Measurements from ENCODE around the gene CFAP46.

Gene CFAP46

GRCh38 chr10:132913559-132914115 lies 28.7 kb downstream of the CFAP46 start:
- no peak overlapping the region for H3K4me3 Mint-ChIP-seq
- no peak overlapping the region for H3K27ac Mint-ChIP-seq
- H3K36me3 Mint-ChIP-seq (ENCODE audit: low read depth), result no peaks in the 10 kb centered on the region

GRCh38 chr10:132912713-132913558 lies 29.4 kb downstream of the CFAP46 start:
- Mint-ChIP-seq H3K27me3 (no peaks in the 10 kb centered on the region), H3K27ac (no peak overlapping the region), H3K4me1 (ENCODE audit: low read depth) (no peaks in the 10 kb centered on the region), H3K4me3 (no peak overlapping the region), H3K9me3 (no peaks in the 10 kb centered on the region), H3K36me3 (ENCODE audit: low read depth) (no peaks in the 10 kb centered on the region)
- DNase-seq, result no peak

More at GRCh38 chr10:132913559-132914115, 28.7 kb downstream of the CFAP46 start:
- Mint-ChIP-seq H3K27me3 (no peaks in the 10 kb centered on the region), H3K4me1 (ENCODE audit: low read depth) (no peaks in the 10 kb centered on the region), H3K9me3 (no peaks in the 10 kb centered on the region)
- no peak for DNase-seq

GRCh38 chr10:132912225-132912712 lies 30.1 kb downstream of the CFAP46 start:
- no peak overlapping the region for H3K27ac Mint-ChIP-seq
- H3K9me3 Mint-ChIP-seq, result no peaks in the 10 kb centered on the region
- no peaks in the 10 kb centered on the region for H3K4me1 Mint-ChIP-seq (ENCODE audit: low read depth)
- peaks cover 3% of the 10 kb centered on the region for H3K27me3 Mint-ChIP-seq
- DNase-seq, result no peak
- H3K36me3 Mint-ChIP-seq (ENCODE audit: low read depth), result no peaks in the 10 kb centered on the region
- H3K4me3 Mint-ChIP-seq, result no peak overlapping the region

GRCh38 chr10:132911786-132912097 lies 30.6 kb downstream of the CFAP46 start:
- Mint-ChIP-seq H3K27ac (no peak overlapping the region), H3K4me1 (ENCODE audit: low read depth) (no peaks in the 10 kb centered on the region), H3K9me3 (no peaks in the 10 kb centered on the region), H3K27me3 (peaks cover 6% of the 10 kb centered on the region), H3K36me3 (ENCODE audit: low read depth) (no peaks in the 10 kb centered on the region), H3K4me3 (no peak overlapping the region)
- DNase-seq, result no peak

DNA sequence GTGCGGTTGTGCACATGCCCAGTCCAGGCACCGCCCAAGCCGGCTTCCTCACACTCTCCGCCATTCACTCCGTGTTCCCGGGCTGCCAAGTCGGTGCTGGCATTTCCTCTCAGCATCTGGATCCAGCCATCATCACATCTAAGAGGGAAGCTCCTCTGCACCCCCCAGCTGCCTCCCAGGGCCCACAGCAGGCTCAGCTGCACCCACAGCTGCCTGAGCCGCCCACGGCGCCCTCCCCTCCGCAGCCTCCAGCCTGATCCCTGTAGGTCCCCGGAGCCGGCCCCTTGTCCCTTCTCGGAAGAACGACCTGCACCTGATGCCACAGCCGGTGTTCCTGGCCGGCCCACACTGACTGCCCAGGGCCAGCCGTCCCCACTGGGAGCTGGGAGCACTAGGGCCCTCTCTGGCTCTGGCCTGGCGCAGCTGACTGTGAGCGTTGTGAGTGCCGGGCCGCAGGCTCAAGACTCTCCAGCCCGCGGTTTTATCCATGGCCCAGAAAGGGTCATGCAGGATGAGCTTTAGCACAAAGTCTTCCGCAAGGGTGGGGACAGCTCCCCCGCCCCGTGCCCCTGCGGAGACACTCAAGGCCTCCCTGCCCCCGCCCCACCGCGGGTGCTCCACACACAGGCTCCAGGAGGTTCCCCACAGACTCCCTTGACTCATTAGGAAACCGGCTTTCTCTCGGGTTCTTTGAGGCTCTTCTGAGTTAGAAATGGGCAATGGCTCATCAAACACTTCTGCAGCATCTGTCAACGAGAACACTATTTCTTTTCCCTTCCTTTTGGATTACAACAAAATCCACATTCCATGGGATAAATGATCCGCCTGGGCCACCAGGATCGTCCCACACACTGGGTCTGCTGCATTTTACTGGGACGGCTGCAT lies 31.2 kb downstream of the CFAP46 start:
- Mint-ChIP-seq H3K27ac (no peak overlapping the region), H3K36me3 (ENCODE audit: low read depth) (no peaks in the 10 kb centered on the region), H3K4me1 (ENCODE audit: low read depth) (no peaks in the 10 kb centered on the region), H3K9me3 (no peaks in the 10 kb centered on the region), H3K27me3 (peaks cover 7% of the 10 kb centered on the region), H3K4me3 (no peak overlapping the region)
- DNase-seq, result no peak

DNA sequence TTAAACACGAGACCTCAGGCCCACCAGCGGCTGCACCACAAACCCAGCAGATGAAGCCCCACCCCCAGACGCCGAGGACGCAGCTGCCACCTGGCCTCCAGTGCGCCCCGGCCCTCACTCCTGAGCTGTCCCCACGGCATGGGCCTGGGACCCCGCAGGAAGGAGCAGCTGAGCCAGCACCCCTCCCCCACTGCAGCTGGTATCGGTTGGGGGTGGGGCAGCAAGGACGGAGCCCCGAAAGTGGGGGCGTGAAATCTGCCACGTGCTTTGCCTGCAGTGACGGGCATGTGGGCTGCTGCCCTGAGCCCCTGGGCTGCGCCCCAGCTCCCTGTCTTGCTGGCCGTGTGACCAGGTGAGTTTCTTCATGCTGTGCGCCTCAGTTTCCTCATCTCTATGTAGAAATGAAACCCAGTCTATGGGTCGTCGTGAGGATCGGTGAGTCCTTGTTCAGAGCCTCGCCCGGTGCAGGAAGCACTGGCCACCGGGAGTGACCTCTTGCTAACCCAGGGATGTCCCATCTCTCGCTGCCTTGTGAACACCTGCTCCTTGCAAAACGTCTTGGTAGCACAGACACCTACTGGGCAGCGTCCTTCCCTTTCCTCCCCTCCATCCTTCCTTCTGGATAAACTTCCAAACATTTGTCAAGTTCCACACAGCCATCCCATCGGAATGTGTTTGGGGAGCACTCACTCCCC lies 32.0 kb downstream of the CFAP46 start:
- DNase-seq, result no peak
- Mint-ChIP-seq H3K36me3 (ENCODE audit: low read depth) (no peaks in the 10 kb centered on the region), H3K9me3 (no peaks in the 10 kb centered on the region), H3K27ac (no peak overlapping the region), H3K27me3 (peaks cover 10% of the 10 kb centered on the region), H3K4me3 (no peak overlapping the region), H3K4me1 (ENCODE audit: low read depth) (peaks cover 2% of the 10 kb centered on the region)

- no peaks in the 10 kb centered on the region for H3K9me3 Mint-ChIP-seq
These were observed 32.8 kb downstream of the CFAP46 start for GRCh38 chr10:132909491-132910071.

GRCh38 chr10:132908621-132909295 lies 33.6 kb downstream of the CFAP46 start:
- Mint-ChIP-seq H3K27ac (no peak overlapping the region), H3K36me3 (ENCODE audit: low read depth) (no peaks in the 10 kb centered on the region), H3K4me3 (no peak overlapping the region), H3K4me1 (ENCODE audit: low read depth) (peaks cover 16% of the 10 kb centered on the region), H3K9me3 (no peaks in the 10 kb centered on the region), H3K27me3 (peaks cover 20% of the 10 kb centered on the region)
- DNase-seq, result no peak

More at GRCh38 chr10:132909491-132910071, 32.8 kb downstream of the CFAP46 start:
- H3K4me1 Mint-ChIP-seq (ENCODE audit: low read depth), result peaks cover 10% of the 10 kb centered on the region
- H3K36me3 Mint-ChIP-seq (ENCODE audit: low read depth), result no peaks in the 10 kb centered on the region
- H3K4me3 Mint-ChIP-seq, result no peak overlapping the region
- no peak for DNase-seq
- H3K27me3 Mint-ChIP-seq, result peaks cover 17% of the 10 kb centered on the region
- no peak overlapping the region for H3K27ac Mint-ChIP-seq

GRCh38 chr10:132907821-132908620 lies 34.3 kb downstream of the CFAP46 start:
- peaks cover 20% of the 10 kb centered on the region for H3K27me3 Mint-ChIP-seq

GRCh38 chr10:132906836-132907235 lies 35.5 kb downstream of the CFAP46 start:
- no peak overlapping the region for H3K27ac Mint-ChIP-seq
- no peaks in the 10 kb centered on the region for H3K9me3 Mint-ChIP-seq
- H3K4me3 Mint-ChIP-seq, result no peak overlapping the region
- H3K4me1 Mint-ChIP-seq (ENCODE audit: low read depth), result peaks cover 16% of the 10 kb centered on the region
- H3K27me3 Mint-ChIP-seq, result peaks cover 20% of the 10 kb centered on the region
- H3K36me3 Mint-ChIP-seq (ENCODE audit: low read depth), result no peaks in the 10 kb centered on the region
- no peak for DNase-seq

More at GRCh38 chr10:132907821-132908620, 34.3 kb downstream of the CFAP46 start:
- Mint-ChIP-seq H3K4me3 (no peak overlapping the region), H3K36me3 (ENCODE audit: low read depth) (no peaks in the 10 kb centered on the region), H3K4me1 (ENCODE audit: low read depth) (peaks cover 16% of the 10 kb centered on the region), H3K9me3 (no peaks in the 10 kb centered on the region), H3K27ac (no peak overlapping the region)
- DNase-seq, result no peak

DNA sequence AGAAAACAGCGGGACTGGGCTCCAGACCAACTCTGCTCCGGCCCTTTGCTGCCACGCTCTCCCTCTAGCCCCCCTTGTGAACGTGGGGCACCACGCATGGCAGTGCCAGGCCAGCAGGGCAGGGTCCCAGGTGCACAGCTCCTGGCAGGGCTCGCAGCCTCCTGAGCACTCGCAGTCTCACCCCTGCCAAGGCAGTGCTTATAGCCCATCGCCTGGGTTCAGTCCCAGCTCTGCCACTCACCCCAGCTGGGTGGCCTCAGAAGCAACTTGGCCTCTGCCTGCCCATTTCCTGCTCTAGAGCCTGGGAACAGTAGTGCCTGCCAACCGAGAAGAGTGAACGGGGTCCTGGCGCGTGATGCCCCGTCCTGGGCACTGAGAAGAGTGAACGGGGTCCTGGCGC lies 36.3 kb downstream of the CFAP46 start:
- H3K4me3 Mint-ChIP-seq, result no peak overlapping the region
- peaks cover 3% of the 10 kb centered on the region for H3K9me3 Mint-ChIP-seq
- no peak for DNase-seq
- no peaks in the 10 kb centered on the region for H3K36me3 Mint-ChIP-seq (ENCODE audit: low read depth)
- H3K27ac Mint-ChIP-seq, result no peak overlapping the region
- peaks cover 16% of the 10 kb centered on the region for H3K4me1 Mint-ChIP-seq (ENCODE audit: low read depth)
- peaks cover 20% of the 10 kb centered on the region for H3K27me3 Mint-ChIP-seq

- Mint-ChIP-seq H3K4me1 (ENCODE audit: low read depth) (peaks cover 16% of the 10 kb centered on the region), H3K27ac (no peak overlapping the region), H3K36me3 (ENCODE audit: low read depth) (no peaks in the 10 kb centered on the region), H3K27me3 (peaks cover 20% of the 10 kb centered on the region), H3K4me3 (no peak overlapping the region), H3K9me3 (peaks cover 3% of the 10 kb centered on the region)
- no peak for DNase-seq
These were observed 36.7 kb downstream of the CFAP46 start for GRCh38 chr10:132905661-132906060.

All from activated T-cell treated with anti-CD3 and anti-CD28 coated beads, Interleukin-2, amount 50 U/mL, for 24 hours (primary cell).